CD4-positive, CD25-positive, alpha-beta regulatory T cell (primary cell): Measurements from ENCODE around the gene FOXI1. TPM values are rescaled to one million over a fixed set of nuclear protein-coding genes. Genes with fewer than 3 reads are reported as not detected.

Experiments used
- ATAC-seq, 2 donors: fragments of 150-1000 bp; cut with Tn5 transposase; one replicate each; pipeline ENCODE4 v1.10.0; 2021; ENCODE audit warnings: low read depth in 2 of 2, moderate number of reproducible peaks in 2 of 2, moderate library complexity in 1 of 2
- DNase-seq, 3 donors: peaks; one replicate each; pipeline versions ENCODE4 v3.0.0 to v3.0.0-alpha.2; 2012 to 2022; ENCODE audit warnings: mixed read lengths in 1 of 3
- H3K27ac ChIP-seq: one replicate; pipeline ENCODE4 v1.7.0; 2013; ENCODE audit warnings: mild to moderate bottlenecking, low read length; ENCODE audit not compliant: insufficient read depth, poor library complexity, severe bottlenecking
- H3K27me3 ChIP-seq: one replicate; pipeline ENCODE4 v1.7.0; 2013; ENCODE audit warnings: low read length; ENCODE audit not compliant: control insufficient read depth, insufficient read depth
- H3K36me3 ChIP-seq: one replicate; pipeline ENCODE4 v1.7.0; 2013; ENCODE audit warnings: mild to moderate bottlenecking, low read length, moderate library complexity; ENCODE audit not compliant: control insufficient read depth, insufficient read depth
- H3K4me1 ChIP-seq: 2 replicates; pipeline ENCODE4 v1.7.0; 2013; ENCODE audit warnings: mild to moderate bottlenecking, low read length; ENCODE audit not compliant: insufficient read depth, control insufficient read depth, poor library complexity, severe bottlenecking
- H3K4me3 ChIP-seq: one replicate; pipeline ENCODE4 v1.7.0; 2013; ENCODE audit warnings: low read depth, mild to moderate bottlenecking, low read length, moderate library complexity
- H3K9me3 ChIP-seq, 2 experiments: 1 replicate in 1 of 2; 2 replicates in 1 of 2; pipeline ENCODE4 v1.7.0; 2013; ENCODE audit warnings: low read length in 2 of 2, mild to moderate bottlenecking in 1 of 2, moderate library complexity in 1 of 2; ENCODE audit not compliant: control insufficient read depth in 2 of 2
- H3K27ac Mint-ChIP-seq, 3 donors: one replicate each; pipeline ENCODE4 v1.8.0; 2020 to 2022; ENCODE audit warnings: mild to moderate bottlenecking in 3 of 3, mixed read lengths in 3 of 3, moderate library complexity in 2 of 3
- H3K27me3 Mint-ChIP-seq: one replicate; pipeline ENCODE4 v1.8.0; 2022; ENCODE audit warnings: mild to moderate bottlenecking, mixed read lengths
- H3K36me3 Mint-ChIP-seq: one replicate; pipeline ENCODE4 v1.8.0; 2020; ENCODE audit warnings: mixed read lengths
- H3K4me1 Mint-ChIP-seq, 4 donors: one replicate each; pipeline ENCODE4 v1.8.0; 2020 to 2022; ENCODE audit warnings: mixed read lengths in 4 of 4, mild to moderate bottlenecking in 1 of 4
- H3K4me3 Mint-ChIP-seq, 4 donors: one replicate each; pipeline ENCODE4 v1.8.0; 2020 to 2022; ENCODE audit warnings: mild to moderate bottlenecking in 4 of 4, mixed read lengths in 4 of 4, moderate library complexity in 3 of 4
- H3K9me3 Mint-ChIP-seq, 7 donors: one replicate each; pipeline ENCODE4 v1.8.0; 2020 to 2022; ENCODE audit warnings: mixed read lengths in 7 of 7, mild to moderate bottlenecking in 3 of 7, moderate library complexity in 2 of 7
- polyA plus RNA-seq, 4 donors: library from polyadenylated mRNA; unstranded; fragments of 300-500 nt; fragmentation: Illumina TruSeq; gene quantifications; one replicate each; pipeline ENCODE4 v1.2.3, GENCODE V29; 2021
- total RNA-seq: library from RNA; stranded (reverse); gene quantifications from one replicate; pipeline ENCODE4 v1.2.3, GENCODE V29; 2022

The FOXI1 gene
- not detected for total RNA-seq
- not detected for polyA plus RNA-seq

GRCh38 chr5:170105642-170106611, at the start of gene FOXI1:
FOXI1 (plus strand) TSS chr5:170105897; CDS start chr5:170105958, 61 bp downstream.
- Histone ChIP-seq H3K4me1 (no peaks in the 10 kb centered on the region), H3K36me3 (no peaks in the 10 kb centered on the region), H3K27ac (no peak within 1 kb of the TSS), H3K4me3 (no peak within 1 kb of the TSS), H3K9me3 (no peaks in the 10 kb centered on the region), H3K27me3 (no peaks in the 10 kb centered on the region)
- no peak for ATAC-seq
- Mint-ChIP-seq H3K4me3 (no peak within 1 kb of the TSS), H3K36me3 (no peaks in the 10 kb centered on the region), H3K9me3 (no peaks in the 10 kb centered on the region), H3K4me1 (no peaks in the 10 kb centered on the region), H3K27me3 (peaks cover 10% of the 10 kb centered on the region), H3K27ac (no peak within 1 kb of the TSS)
- DNase-seq: no peak

- DNase-seq: no peak
- no peak for ATAC-seq
- peaks cover 92% of the 10 kb centered on the region for H3K36me3 ChIP-seq
- peaks cover 0 to 5% (median 0%) of the 10 kb centered on the region in 7 donors for H3K9me3 Mint-ChIP-seq
- no peaks in the 10 kb centered on the region for H3K27me3 ChIP-seq
- H3K27ac ChIP-seq: no peak overlapping the region
- no peak overlapping the region for H3K4me3 Mint-ChIP-seq
- H3K4me1 Mint-ChIP-seq: peaks cover 0 to 3% (median 0%) of the 10 kb centered on the region in 4 donors
- peaks cover 88% of the 10 kb centered on the region for H3K36me3 Mint-ChIP-seq
- H3K4me3 ChIP-seq: no peak overlapping the region
- H3K27ac Mint-ChIP-seq: no peak overlapping the region
- H3K4me1 ChIP-seq: no peaks in the 10 kb centered on the region
- H3K27me3 Mint-ChIP-seq: no peaks in the 10 kb centered on the region
- H3K9me3 ChIP-seq: peaks cover 0 to 3% of the 10 kb centered on the region in 2 experiments
Observed at GRCh38 chr5:170056561-170057267, 49.0 kb upstream of the FOXI1 start.

GRCh38 chr5:170057311-170057710, 48.4 kb upstream of the FOXI1 start:
- no peak overlapping the region for H3K27ac ChIP-seq
- H3K4me1 ChIP-seq: no peaks in the 10 kb centered on the region
- H3K4me3 ChIP-seq: no peak overlapping the region
- H3K27me3 ChIP-seq: no peaks in the 10 kb centered on the region
- H3K4me3 Mint-ChIP-seq: no peak overlapping the region
- DNase-seq (no peak), ATAC-seq (no peak)
- H3K36me3 ChIP-seq: peaks cover 92% of the 10 kb centered on the region
- peaks cover 88% of the 10 kb centered on the region for H3K36me3 Mint-ChIP-seq
- H3K9me3 ChIP-seq: peaks cover 0 to 3% of the 10 kb centered on the region in 2 experiments
- no peaks in the 10 kb centered on the region for H3K27me3 Mint-ChIP-seq
- peaks cover 0 to 5% (median 0%) of the 10 kb centered on the region in 4 donors for H3K4me1 Mint-ChIP-seq
- H3K27ac Mint-ChIP-seq: no peak overlapping the region
- H3K9me3 Mint-ChIP-seq: peaks cover 0 to 5% (median 0%) of the 10 kb centered on the region in 7 donors

GRCh38 chr5:170059221-170059620, 46.5 kb upstream of the FOXI1 start:
- H3K36me3 ChIP-seq: peaks cover 93% of the 10 kb centered on the region
- no peak for ATAC-seq
- H3K27me3 Mint-ChIP-seq: no peaks in the 10 kb centered on the region
- H3K27ac ChIP-seq: no peak overlapping the region
- H3K9me3 Mint-ChIP-seq: peaks cover 0 to 5% (median 0%) of the 10 kb centered on the region in 7 donors
- no peaks in the 10 kb centered on the region for H3K27me3 ChIP-seq
- no peak overlapping the region for H3K4me3 ChIP-seq
- peaks cover 76% of the 10 kb centered on the region for H3K36me3 Mint-ChIP-seq
- no peak overlapping the region for H3K27ac Mint-ChIP-seq
- H3K4me1 Mint-ChIP-seq: peaks cover 0 to 5% (median 2%) of the 10 kb centered on the region in 4 donors
- no peak for DNase-seq
- no peak overlapping the region for H3K4me3 Mint-ChIP-seq
- no peaks in the 10 kb centered on the region for H3K4me1 ChIP-seq
- peaks cover 0 to 3% of the 10 kb centered on the region in 2 experiments for H3K9me3 ChIP-seq

- Histone ChIP-seq H3K4me1 (no peaks in the 10 kb centered on the region), H3K27ac (no peak overlapping the region), H3K9me3 (no peaks in the 10 kb centered on the region), H3K36me3 (peaks cover 71% of the 10 kb centered on the region), H3K4me3 (no peak overlapping the region), H3K27me3 (no peaks in the 10 kb centered on the region)
- ATAC-seq (no peak), DNase-seq (no peak)
- Mint-ChIP-seq H3K9me3 (no peaks in the 10 kb centered on the region), H3K4me1 (peaks cover 0 to 14% (median 1%) of the 10 kb centered on the region in 4 donors), H3K36me3 (peaks cover 81% of the 10 kb centered on the region), H3K27me3 (no peaks in the 10 kb centered on the region), H3K27ac (peak overlapping the region in 1 of 3 donors; percentile 7), H3K4me3 (no peak overlapping the region)
Observed at GRCh38 chr5:170067152-170067551, 38.5 kb upstream of the FOXI1 start.

- no peak for DNase-seq
- no peak for ATAC-seq
- peak overlapping the region in 2 of 3 donors; percentile 7 to 31 for H3K27ac Mint-ChIP-seq
- H3K9me3 Mint-ChIP-seq: no peaks in the 10 kb centered on the region
- Histone ChIP-seq H3K36me3 (peaks cover 66% of the 10 kb centered on the region), H3K27ac (no peak overlapping the region), H3K27me3 (no peaks in the 10 kb centered on the region), H3K4me1 (no peaks in the 10 kb centered on the region), H3K4me3 (no peak overlapping the region), H3K9me3 (no peaks in the 10 kb centered on the region)
- H3K36me3 Mint-ChIP-seq: peaks cover 81% of the 10 kb centered on the region
- no peak overlapping the region for H3K4me3 Mint-ChIP-seq
- peaks cover 0 to 14% (median 1%) of the 10 kb centered on the region in 4 donors for H3K4me1 Mint-ChIP-seq
- H3K27me3 Mint-ChIP-seq: no peaks in the 10 kb centered on the region
Observed at GRCh38 chr5:170067574-170068170, 38.0 kb upstream of the FOXI1 start.

- Mint-ChIP-seq H3K4me3 (no peak overlapping the region), H3K27ac (peak overlapping the region in 1 of 3 donors; percentile 23), H3K36me3 (peaks cover 82% of the 10 kb centered on the region), H3K27me3 (no peaks in the 10 kb centered on the region), H3K4me1 (peaks cover 0 to 6% (median 2%) of the 10 kb centered on the region in 4 donors), H3K9me3 (no peaks in the 10 kb centered on the region)
- ATAC-seq (no peak), DNase-seq (no peak)
- Histone ChIP-seq H3K4me1 (no peaks in the 10 kb centered on the region), H3K9me3 (no peaks in the 10 kb centered on the region), H3K36me3 (peaks cover 53% of the 10 kb centered on the region), H3K4me3 (no peak overlapping the region), H3K27me3 (no peaks in the 10 kb centered on the region), H3K27ac (no peak overlapping the region)
Observed at GRCh38 chr5:170069512-170069911, 36.2 kb upstream of the FOXI1 start.
